T-helper 17 cell (primary cell): ENCODE data around the gene TACC2. TPM values are rescaled to one million over a fixed set of nuclear protein-coding genes. Genes with fewer than 3 reads are reported as not detected.

Experiments used
- ATAC-seq: fragments of 150-1000 bp; cut with Tn5 transposase; 2 replicates; pipeline ENCODE4 v1.10.0; 2021; ENCODE audit warnings: mild to moderate bottlenecking, moderate library complexity
- DNase-seq, 3 donors: peaks; one replicate each; pipeline versions ENCODE4 v3.0.0 to v3.0.0-alpha.2; 2020 to 2021
- H3K9me3 ChIP-seq: one replicate; pipeline ENCODE4 v1.7.0; 2013; ENCODE audit warnings: low read length, mild to moderate bottlenecking; ENCODE audit not compliant: control insufficient read depth, poor library complexity, severe bottlenecking
- H3K27ac Mint-ChIP-seq: one replicate; pipeline ENCODE4 v1.8.0; 2022; ENCODE audit warnings: mild to moderate bottlenecking, moderate library complexity, mixed read lengths
- H3K27me3 Mint-ChIP-seq: one replicate; pipeline ENCODE4 v1.8.0; 2022; ENCODE audit warnings: mixed read lengths
- H3K36me3 Mint-ChIP-seq: one replicate; pipeline ENCODE4 v1.8.0; 2022; ENCODE audit warnings: low read depth, mixed read lengths
- H3K4me1 Mint-ChIP-seq: one replicate; pipeline ENCODE4 v1.8.0; 2022; ENCODE audit warnings: mild to moderate bottlenecking, mixed read lengths
- H3K4me3 Mint-ChIP-seq: one replicate; pipeline ENCODE4 v1.8.0; 2022; ENCODE audit warnings: mild to moderate bottlenecking, moderate library complexity, mixed read lengths
- total RNA-seq, 4 donors: library from RNA in 2 of 4; stranded (reverse) in 2 of 4; gene quantifications; one replicate each; pipeline ENCODE4 v1.2.3 and lab custom pipeline; 2022 to 2026

TACC2 gene
- total RNA-seq, 2 donors from 2014 or later: not detected

- H3K4me1 Mint-ChIP-seq: peaks cover 2% of the 10 kb centered on the region
- no peak overlapping the region for H3K4me3 Mint-ChIP-seq
- no peak for DNase-seq
- peaks cover 50% of the 10 kb centered on the region for H3K27me3 Mint-ChIP-seq
- no peak for ATAC-seq
- H3K27ac Mint-ChIP-seq: no peak overlapping the region
- H3K9me3 ChIP-seq: no peaks in the 10 kb centered on the region
- H3K36me3 Mint-ChIP-seq: no peaks in the 10 kb centered on the region
Measured at GRCh38 chr10:122154545-122155366, 165.8 kb downstream of the TACC2 start.

- ATAC-seq (no peak), DNase-seq (no peak)
- Mint-ChIP-seq H3K4me3 (no peak overlapping the region), H3K27me3 (peaks cover 68% of the 10 kb centered on the region), H3K36me3 (no peaks in the 10 kb centered on the region), H3K27ac (no peak overlapping the region), H3K4me1 (peaks cover 2% of the 10 kb centered on the region)
- no peaks in the 10 kb centered on the region for H3K9me3 ChIP-seq
Measured at GRCh38 chr10:122157451-122157850, 168.5 kb downstream of the TACC2 start.

GRCh38 chr10:122158362-122158761 lies 169.4 kb downstream of the TACC2 start:
- H3K9me3 ChIP-seq: no peaks in the 10 kb centered on the region
- H3K36me3 Mint-ChIP-seq: no peaks in the 10 kb centered on the region
- DNase-seq: no peak
- H3K27me3 Mint-ChIP-seq: peaks cover 73% of the 10 kb centered on the region
- H3K4me3 Mint-ChIP-seq: no peak overlapping the region
- no peak for ATAC-seq
- H3K27ac Mint-ChIP-seq: no peak overlapping the region
- peaks cover 2% of the 10 kb centered on the region for H3K4me1 Mint-ChIP-seq

DNA sequence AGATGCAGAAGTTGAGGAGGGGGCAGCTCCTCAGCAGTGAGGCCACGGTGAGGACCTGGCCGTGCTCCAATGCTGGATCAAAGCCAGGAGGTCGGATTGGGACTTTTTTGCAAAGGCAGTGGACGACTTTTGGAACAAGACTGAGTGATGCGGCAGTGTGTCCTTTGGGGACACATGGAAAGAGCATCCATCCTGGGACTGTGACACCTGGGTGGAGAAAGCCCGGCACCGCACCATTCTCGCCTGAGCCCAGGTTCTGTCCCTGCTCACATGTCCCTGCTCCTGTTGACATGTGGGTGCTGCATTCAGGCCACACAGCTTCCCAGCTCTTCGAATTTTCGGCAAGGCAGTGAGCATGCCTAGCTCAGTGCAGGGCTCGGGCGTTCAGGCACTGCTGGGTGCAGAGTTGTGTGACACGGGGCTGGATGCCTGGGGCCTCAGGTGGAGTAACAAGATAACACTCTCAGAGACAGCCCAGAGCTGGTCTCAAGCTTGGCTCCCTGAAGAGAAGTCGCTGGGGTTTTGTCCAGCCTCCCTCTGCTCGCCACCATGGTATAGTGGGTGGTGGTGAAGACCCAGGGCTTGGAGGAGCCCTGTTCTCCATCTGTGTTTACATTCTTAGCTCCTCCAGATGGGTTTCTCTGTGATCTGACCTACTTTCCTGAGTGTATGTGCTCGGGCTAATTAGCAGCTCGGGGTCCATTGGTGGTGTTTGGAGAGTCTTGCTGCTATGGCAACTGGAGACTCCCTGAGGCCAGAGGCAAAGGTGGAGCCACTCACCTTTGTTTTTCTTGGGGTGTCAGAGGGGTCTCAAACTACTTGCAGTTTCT lies 170.4 kb downstream of the TACC2 start:
- peaks cover 72% of the 10 kb centered on the region for H3K27me3 Mint-ChIP-seq
- no peak overlapping the region for H3K4me3 Mint-ChIP-seq
- ATAC-seq (no peak), DNase-seq (no peak)
- no peaks in the 10 kb centered on the region for H3K9me3 ChIP-seq
- peaks cover 5% of the 10 kb centered on the region for H3K4me1 Mint-ChIP-seq
- no peak overlapping the region for H3K27ac Mint-ChIP-seq
- H3K36me3 Mint-ChIP-seq: no peaks in the 10 kb centered on the region

GRCh38 chr10:122161795-122162194 lies 172.8 kb downstream of the TACC2 start:
- no peak for ATAC-seq
- no peaks in the 10 kb centered on the region for H3K9me3 ChIP-seq
- Mint-ChIP-seq H3K4me3 (no peak overlapping the region), H3K27me3 (peaks cover 83% of the 10 kb centered on the region), H3K4me1 (peaks cover 10% of the 10 kb centered on the region), H3K36me3 (peaks cover 2% of the 10 kb centered on the region), H3K27ac (no peak overlapping the region)
- no peak for DNase-seq

DNA sequence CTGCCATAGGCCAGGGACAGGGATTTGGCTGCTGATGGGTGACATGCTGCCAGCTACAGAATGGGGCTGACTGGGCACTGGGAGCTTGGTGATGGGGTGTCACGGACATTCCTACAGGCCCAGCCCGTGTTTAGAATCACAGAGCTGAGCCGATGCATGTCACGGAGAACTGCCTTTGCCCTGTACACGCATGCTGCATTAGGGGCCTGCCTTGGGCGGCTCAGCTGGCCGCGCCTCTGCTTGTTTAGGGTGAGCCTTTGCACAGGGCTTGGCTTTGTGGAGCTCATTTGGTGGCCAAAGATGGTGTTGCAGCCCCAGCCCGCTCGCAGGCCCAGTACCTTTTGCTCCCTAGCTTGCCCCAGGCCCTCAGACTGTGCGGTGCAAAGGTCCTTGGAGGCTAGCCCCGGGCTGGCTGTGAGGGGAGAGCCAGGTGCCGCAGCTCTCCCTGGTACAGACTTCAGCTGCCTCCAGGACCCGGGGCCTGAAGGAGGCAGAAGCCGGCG lies 173.8 kb downstream of the TACC2 start:
- H3K27me3 Mint-ChIP-seq: peaks cover 88% of the 10 kb centered on the region
- no peak for ATAC-seq
- H3K4me1 Mint-ChIP-seq: peaks cover 10% of the 10 kb centered on the region

DNA sequence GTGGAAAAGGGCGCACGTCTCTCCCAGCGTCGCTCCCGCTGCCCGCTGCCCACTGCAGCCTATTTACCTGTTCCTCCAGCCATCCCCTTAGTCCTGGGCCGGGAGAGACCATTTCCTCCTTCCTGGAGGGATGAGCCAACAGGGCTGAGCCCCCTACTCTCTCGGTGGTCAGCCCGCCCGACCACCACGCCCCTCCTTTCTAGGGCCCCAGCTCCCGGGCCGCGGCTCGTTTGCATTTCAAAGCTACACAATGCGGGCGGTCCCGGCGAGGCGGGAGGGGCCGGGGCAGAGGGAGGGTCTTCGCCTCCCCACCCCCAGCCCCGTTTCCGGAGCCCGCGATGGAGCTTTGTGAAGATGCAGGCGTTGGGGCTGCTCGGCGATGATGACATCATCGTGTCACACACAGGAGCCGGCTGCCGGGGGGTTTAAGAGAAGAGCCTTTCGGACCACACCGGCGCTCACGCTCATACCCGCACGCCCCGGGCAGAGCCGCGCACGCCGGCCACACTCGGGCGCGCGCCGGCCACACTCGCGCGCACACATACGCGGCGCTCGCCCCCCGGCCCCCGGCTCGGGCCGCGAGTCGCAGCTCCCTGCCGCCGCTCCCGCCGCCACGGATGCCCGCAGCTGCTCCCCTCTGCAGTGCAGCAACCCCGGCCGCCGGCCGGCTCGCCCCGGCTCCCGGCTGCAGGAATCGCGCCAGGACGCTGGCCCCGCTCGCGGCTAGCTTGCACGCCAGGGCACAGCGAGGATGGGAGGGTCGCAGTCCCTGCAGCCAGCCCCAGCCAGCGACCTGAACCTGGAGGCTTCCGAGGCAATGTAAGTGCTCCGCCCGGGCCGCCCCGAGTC lies 174.4 kb downstream of the TACC2 start:
- H3K9me3 ChIP-seq: no peaks in the 10 kb centered on the region
- no peak for ATAC-seq
- Mint-ChIP-seq H3K36me3 (peaks cover 2% of the 10 kb centered on the region), H3K4me1 (peaks cover 9% of the 10 kb centered on the region), H3K4me3 (peak overlapping the region; percentile 74), H3K27ac (no peak overlapping the region), H3K27me3 (peaks cover 87% of the 10 kb centered on the region)
- DNase-seq: no peak

More for the DNA sequence above, 173.8 kb downstream of the TACC2 start:
- Mint-ChIP-seq H3K36me3 (peaks cover 2% of the 10 kb centered on the region), H3K27ac (no peak overlapping the region), H3K4me3 (peak overlapping the region; percentile 15)
- DNase-seq: no peak
- no peaks in the 10 kb centered on the region for H3K9me3 ChIP-seq

- DNase-seq: no peak
- no peaks in the 10 kb centered on the region for H3K9me3 ChIP-seq
- Mint-ChIP-seq H3K36me3 (peaks cover 2% of the 10 kb centered on the region), H3K27ac (no peak overlapping the region), H3K27me3 (peaks cover 80% of the 10 kb centered on the region), H3K4me1 (peaks cover 9% of the 10 kb centered on the region), H3K4me3 (peak overlapping the region; percentile 74)
- no peak for ATAC-seq
Measured at GRCh38 chr10:122164023-122164601, 175.1 kb downstream of the TACC2 start.

- no peak for ATAC-seq
- DNase-seq: no peak
- H3K9me3 ChIP-seq: no peaks in the 10 kb centered on the region
- Mint-ChIP-seq H3K4me3 (peak overlapping the region; percentile 74), H3K27me3 (peaks cover 77% of the 10 kb centered on the region), H3K36me3 (peaks cover 2% of the 10 kb centered on the region), H3K4me1 (peaks cover 9% of the 10 kb centered on the region), H3K27ac (no peak overlapping the region)
Measured at GRCh38 chr10:122164815-122165483, 176.0 kb downstream of the TACC2 start.

GRCh38 chr10:122165484-122166276 lies 176.7 kb downstream of the TACC2 start:
- ATAC-seq (no peak), DNase-seq (no peak)
- H3K27ac Mint-ChIP-seq: no peak overlapping the region
- H3K9me3 ChIP-seq: no peaks in the 10 kb centered on the region
- H3K4me3 Mint-ChIP-seq: no peak overlapping the region
- H3K36me3 Mint-ChIP-seq: peaks cover 2% of the 10 kb centered on the region
- peaks cover 9% of the 10 kb centered on the region for H3K4me1 Mint-ChIP-seq
- peaks cover 75% of the 10 kb centered on the region for H3K27me3 Mint-ChIP-seq

DNA sequence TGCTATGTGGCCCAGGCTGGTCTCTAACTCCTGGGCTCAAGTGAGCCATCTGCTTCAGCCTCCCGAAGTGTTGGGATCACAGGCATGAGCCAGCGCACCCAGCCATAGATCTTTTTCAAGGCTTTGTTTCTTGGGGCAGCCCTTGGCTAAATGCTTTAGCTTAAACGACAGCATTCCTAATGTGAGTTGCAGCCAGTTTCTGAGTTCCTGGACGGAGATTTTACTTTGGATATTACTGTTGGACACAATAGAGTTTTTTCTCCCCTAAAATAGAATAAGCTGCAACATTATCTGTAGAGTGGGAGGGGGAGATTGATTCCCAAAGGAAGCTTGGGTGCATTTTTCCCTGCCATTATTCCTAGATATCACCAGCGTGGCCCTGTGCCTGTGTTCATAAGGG lies 179.1 kb downstream of the TACC2 start:
- Mint-ChIP-seq H3K36me3 (peaks cover 2% of the 10 kb centered on the region), H3K4me1 (peaks cover 9% of the 10 kb centered on the region), H3K27ac (no peak overlapping the region), H3K4me3 (no peak overlapping the region), H3K27me3 (peaks cover 62% of the 10 kb centered on the region)
- ATAC-seq (no peak), DNase-seq (no peak)
- H3K9me3 ChIP-seq: no peaks in the 10 kb centered on the region
